ENCODE measurements around the gene KLHL29. TPM values are rescaled to one million over a fixed set of nuclear protein-coding genes. Genes with fewer than 3 reads are reported as not detected.

KLHL29 gene
- total RNA-seq, 1 experiment from 2014 or later = 3.8 TPM

- no peaks in the 10 kb centered on the region for H3K9me2 ChIP-seq (replicated peaks; ENCODE audit: insufficient read depth, low read length)
- H3K4me3 ChIP-seq (ENCODE audit: low read length) = no peak overlapping the region
- H3K36me3 ChIP-seq (ENCODE audit: insufficient read depth, low read length) = no peaks in the 10 kb centered on the region
- H3K9me3 ChIP-seq (ENCODE audit: low read length) = no peaks in the 10 kb centered on the region
- H3K4me2 ChIP-seq (ENCODE audit: low read depth, low read length, poor library complexity, severe bottlenecking) = no peak overlapping the region
- H3K9ac ChIP-seq (ENCODE audit: low read length) = no peak overlapping the region
- H3K4me1 ChIP-seq (ENCODE audit: low read length) = peaks cover 16% of the 10 kb centered on the region
- H3K27ac ChIP-seq (ENCODE audit: low read length) = no peak overlapping the region
- H3K27me3 ChIP-seq (ENCODE audit: low read length) = no peaks in the 10 kb centered on the region
- no peak overlapping the region for H2AFZ ChIP-seq (ENCODE audit: low read length)
- no peaks in the 10 kb centered on the region for H3K79me2 ChIP-seq (ENCODE audit: low read length)
- H4K20me1 ChIP-seq (ENCODE audit: insufficient read depth, low read depth, low read length) = peaks cover 23% of the 10 kb centered on the region; the same call in 1 of the 2 replicates
- no peak for DNase-seq
Observed at GRCh38 chr2:23453836-23454460, 69.0 kb downstream of the KLHL29 start.

DNA sequence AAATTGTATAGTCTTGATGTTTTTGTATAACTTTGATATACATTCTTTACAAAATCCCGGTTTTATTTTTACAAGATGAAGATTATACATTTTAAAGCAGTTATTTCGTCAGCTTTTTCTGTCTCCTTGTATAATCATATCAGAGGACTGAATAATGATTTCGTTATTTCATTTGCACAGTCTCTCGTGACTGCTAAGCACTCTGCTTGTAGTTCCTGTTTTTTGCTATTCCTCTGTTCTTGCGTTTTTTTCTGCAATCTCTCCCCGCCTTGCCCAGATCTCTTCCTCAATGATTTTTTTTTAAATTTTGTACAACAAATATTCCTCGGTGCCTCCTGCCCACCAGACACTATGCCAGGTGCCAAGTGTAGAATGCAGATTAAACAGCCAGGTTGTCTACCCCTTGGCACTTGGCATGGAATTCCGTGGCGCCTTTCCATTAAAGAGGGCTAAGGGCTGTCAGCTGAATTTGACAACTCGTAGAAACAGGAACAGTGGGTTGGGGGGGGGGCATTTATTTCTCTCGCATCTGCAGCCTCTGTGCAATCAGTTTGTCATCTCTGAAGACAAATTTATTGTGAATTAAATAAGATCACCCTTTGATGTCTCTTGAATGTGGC, 69.6 kb downstream of the KLHL29 start:
- peaks cover 9% of the 10 kb centered on the region for H3K4me1 ChIP-seq (ENCODE audit: low read length)

GRCh38 chr2:23456396-23456795, 71.4 kb downstream of the KLHL29 start:
- H3K79me2 ChIP-seq (ENCODE audit: low read length) = no peaks in the 10 kb centered on the region
- no peak overlapping the region for H2AFZ ChIP-seq (ENCODE audit: low read length)
- no peak overlapping the region for H3K9ac ChIP-seq (ENCODE audit: low read length)
- no peak overlapping the region for H3K27ac ChIP-seq (ENCODE audit: low read length)
- no peak overlapping the region for H3K4me2 ChIP-seq (ENCODE audit: low read depth, low read length, poor library complexity, severe bottlenecking)
- no peaks in the 10 kb centered on the region for H3K27me3 ChIP-seq (ENCODE audit: low read length)
- H3K36me3 ChIP-seq (ENCODE audit: insufficient read depth, low read length) = no peaks in the 10 kb centered on the region
- H3K9me2 ChIP-seq (replicated peaks; ENCODE audit: insufficient read depth, low read length) = no peaks in the 10 kb centered on the region
- H4K20me1 ChIP-seq (ENCODE audit: insufficient read depth, low read depth, low read length) = peaks cover 25% of the 10 kb centered on the region; the same call in 1 of the 2 replicates
- DNase-seq = no peak
- H3K9me3 ChIP-seq (ENCODE audit: low read length) = no peaks in the 10 kb centered on the region
- H3K4me3 ChIP-seq (ENCODE audit: low read length) = no peak overlapping the region
- H3K4me1 ChIP-seq (ENCODE audit: low read length) = peaks cover 6% of the 10 kb centered on the region; the same call in 1 of the 2 replicates

More for the DNA sequence above, 69.6 kb downstream of the KLHL29 start:
- no peaks in the 10 kb centered on the region for H3K9me2 ChIP-seq (replicated peaks; ENCODE audit: insufficient read depth, low read length)
- no peak overlapping the region for H3K4me2 ChIP-seq (ENCODE audit: low read depth, low read length, poor library complexity, severe bottlenecking)
- no peaks in the 10 kb centered on the region for H3K36me3 ChIP-seq (ENCODE audit: insufficient read depth, low read length)
- H3K4me3 ChIP-seq (ENCODE audit: low read length) = no peak overlapping the region
- H3K9me3 ChIP-seq (ENCODE audit: low read length) = no peaks in the 10 kb centered on the region
- no peak for DNase-seq
- no peak overlapping the region for H3K9ac ChIP-seq (ENCODE audit: low read length)
- no peaks in the 10 kb centered on the region for H3K27me3 ChIP-seq (ENCODE audit: low read length)
- no peaks in the 10 kb centered on the region for H3K79me2 ChIP-seq (ENCODE audit: low read length)
- H2AFZ ChIP-seq (ENCODE audit: low read length) = no peak overlapping the region
- peaks cover 23% of the 10 kb centered on the region; the same call in 1 of the 2 replicates for H4K20me1 ChIP-seq (ENCODE audit: insufficient read depth, low read depth, low read length)
- H3K27ac ChIP-seq (ENCODE audit: low read length) = no peak overlapping the region

DNA sequence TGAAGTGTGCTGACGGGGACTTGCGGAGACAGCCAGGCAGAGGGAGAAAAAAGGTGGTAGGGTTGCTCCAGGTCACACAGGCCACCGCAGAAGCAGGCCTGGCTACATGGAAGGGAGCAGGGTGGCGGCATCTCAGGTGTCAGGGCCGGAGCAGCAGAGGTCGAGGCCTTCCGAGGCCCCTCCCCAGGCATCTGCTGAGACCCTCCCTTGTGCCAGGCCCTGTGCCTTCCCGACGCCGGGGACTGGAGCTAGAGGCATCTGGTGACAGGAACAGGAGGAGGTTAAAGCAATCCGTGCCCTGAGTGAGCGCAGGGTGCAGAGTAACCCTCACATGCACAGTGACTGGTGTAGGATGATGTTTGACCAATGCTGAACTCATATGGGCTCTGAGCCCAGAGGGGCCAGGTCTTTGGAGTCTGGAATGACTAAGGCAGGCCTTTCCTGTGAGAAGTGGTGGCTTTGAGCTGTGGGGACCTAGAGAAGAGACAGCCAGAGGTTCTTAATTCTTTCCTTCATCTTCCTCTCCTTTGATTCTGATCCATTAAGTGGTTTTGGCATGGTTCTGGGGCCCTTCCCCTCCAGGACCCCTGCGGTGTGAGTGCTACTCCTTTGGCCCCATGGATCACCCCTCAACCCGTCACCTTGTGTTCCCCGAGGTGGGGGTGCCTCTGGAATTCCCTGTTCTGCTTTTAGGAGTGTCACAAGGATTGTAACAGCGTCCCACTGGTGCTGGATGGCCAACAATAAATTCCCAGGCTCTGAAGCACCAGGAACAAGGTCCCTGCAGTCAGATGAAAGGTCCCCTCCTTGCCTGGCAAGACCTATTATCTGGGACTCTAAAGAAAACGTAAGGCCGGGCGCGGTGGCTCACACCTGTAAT, 72.1 kb downstream of the KLHL29 start:
- Histone ChIP-seq H4K20me1 (ENCODE audit: insufficient read depth, low read depth, low read length) (peaks cover 31% of the 10 kb centered on the region; the same call in 1 of the 2 replicates), H3K9me3 (ENCODE audit: low read length) (no peaks in the 10 kb centered on the region), H3K27me3 (ENCODE audit: low read length) (no peaks in the 10 kb centered on the region), H3K4me3 (ENCODE audit: low read length) (no peak overlapping the region), H3K27ac (ENCODE audit: low read length) (no peak overlapping the region), H2AFZ (ENCODE audit: low read length) (no peak overlapping the region), H3K9ac (ENCODE audit: low read length) (no peak overlapping the region), H3K79me2 (ENCODE audit: low read length) (no peaks in the 10 kb centered on the region), H3K4me2 (ENCODE audit: low read depth, low read length, poor library complexity, severe bottlenecking) (no peak overlapping the region), H3K9me2 (replicated peaks; ENCODE audit: insufficient read depth, low read length) (no peaks in the 10 kb centered on the region), H3K36me3 (ENCODE audit: insufficient read depth, low read length) (no peaks in the 10 kb centered on the region), H3K4me1 (ENCODE audit: low read length) (peaks cover 6% of the 10 kb centered on the region; the same call in 1 of the 2 replicates)
- no peak for DNase-seq

DNA sequence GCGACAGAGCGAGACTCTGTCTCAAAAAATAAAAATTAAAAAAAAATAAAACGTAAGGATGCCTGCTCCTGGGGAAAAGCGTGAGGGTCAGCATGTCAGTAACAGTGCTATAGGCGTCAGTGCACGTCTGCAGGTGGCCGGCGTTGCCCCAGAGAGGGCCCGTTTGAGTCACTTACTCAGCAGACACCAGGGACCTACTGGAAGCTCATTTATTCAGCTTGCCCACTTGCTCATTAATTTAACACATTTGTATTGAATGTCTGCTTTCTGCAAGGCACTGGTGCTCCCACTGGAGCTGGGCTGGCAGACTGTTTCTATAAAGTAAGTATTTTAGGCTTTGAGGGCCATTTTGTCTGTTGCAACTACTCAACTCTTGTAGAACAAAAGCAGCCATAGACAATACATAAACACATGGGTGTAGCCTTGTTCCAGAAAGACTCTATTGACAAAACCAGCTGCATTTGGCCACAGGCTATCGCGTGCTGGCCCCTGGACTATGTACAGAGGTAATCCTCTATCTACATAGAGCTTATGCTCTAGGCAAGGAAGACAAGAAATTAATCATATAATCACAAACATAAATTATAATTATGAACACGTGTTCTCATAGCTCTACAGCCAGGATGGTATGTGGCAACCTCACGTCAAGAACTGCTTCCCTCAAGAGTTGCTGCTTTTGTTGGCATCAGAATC, 73.2 kb downstream of the KLHL29 start:
- no peak overlapping the region for H3K9ac ChIP-seq (ENCODE audit: low read length)

GRCh38 chr2:23459032-23459431, 74.1 kb downstream of the KLHL29 start:
- H3K27ac ChIP-seq (ENCODE audit: low read length) = no peak overlapping the region
- H3K27me3 ChIP-seq (ENCODE audit: low read length) = no peaks in the 10 kb centered on the region
- no peak overlapping the region for H3K4me3 ChIP-seq (ENCODE audit: low read length)
- H4K20me1 ChIP-seq (ENCODE audit: insufficient read depth, low read depth, low read length) = peaks cover 28% of the 10 kb centered on the region; the same call in 1 of the 2 replicates
- no peaks in the 10 kb centered on the region for H3K9me3 ChIP-seq (ENCODE audit: low read length)
- H3K36me3 ChIP-seq (ENCODE audit: insufficient read depth, low read length) = no peaks in the 10 kb centered on the region
- H3K4me2 ChIP-seq (ENCODE audit: low read depth, low read length, poor library complexity, severe bottlenecking) = no peak overlapping the region
- no peak overlapping the region for H2AFZ ChIP-seq (ENCODE audit: low read length)
- H3K9ac ChIP-seq (ENCODE audit: low read length) = no peak overlapping the region
- no peak for DNase-seq
- H3K79me2 ChIP-seq (ENCODE audit: low read length) = no peaks in the 10 kb centered on the region
- H3K4me1 ChIP-seq (ENCODE audit: low read length) = no peaks in the 10 kb centered on the region; the same call in 1 of the 2 replicates
- H3K9me2 ChIP-seq (replicated peaks; ENCODE audit: insufficient read depth, low read length) = no peaks in the 10 kb centered on the region

More for the DNA sequence above, 73.2 kb downstream of the KLHL29 start:
- Histone ChIP-seq H3K4me2 (ENCODE audit: low read depth, low read length, poor library complexity, severe bottlenecking) (no peak overlapping the region), H3K27me3 (ENCODE audit: low read length) (no peaks in the 10 kb centered on the region), H3K4me1 (ENCODE audit: low read length) (no peaks in the 10 kb centered on the region; the same call in 1 of the 2 replicates), H3K36me3 (ENCODE audit: insufficient read depth, low read length) (no peaks in the 10 kb centered on the region), H3K9me3 (ENCODE audit: low read length) (no peaks in the 10 kb centered on the region), H2AFZ (ENCODE audit: low read length) (no peak overlapping the region), H3K27ac (ENCODE audit: low read length) (no peak overlapping the region), H4K20me1 (ENCODE audit: insufficient read depth, low read depth, low read length) (peaks cover 31% of the 10 kb centered on the region; the same call in 1 of the 2 replicates), H3K79me2 (ENCODE audit: low read length) (no peaks in the 10 kb centered on the region), H3K4me3 (ENCODE audit: low read length) (no peak overlapping the region), H3K9me2 (replicated peaks; ENCODE audit: insufficient read depth, low read length) (no peaks in the 10 kb centered on the region)
- no peak for DNase-seq

DNA sequence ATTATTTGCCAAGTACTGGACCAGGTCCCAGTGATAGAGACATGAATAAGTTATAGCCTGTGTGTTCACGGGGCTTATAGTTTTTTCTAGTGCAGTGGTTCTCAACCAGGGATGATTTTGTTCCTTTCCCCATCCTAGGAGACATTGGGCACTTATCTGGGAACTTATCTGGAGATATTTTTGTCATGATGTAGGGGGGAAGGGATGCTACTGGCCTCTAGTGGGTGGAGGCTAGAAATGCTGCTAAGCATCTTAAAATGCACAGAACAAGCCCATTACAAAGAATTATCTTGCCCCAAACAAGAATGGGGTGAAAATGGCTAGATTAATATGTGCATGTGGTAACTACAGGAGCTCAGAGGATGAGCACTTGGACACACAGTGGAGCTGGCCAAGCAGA, 75.2 kb downstream of the KLHL29 start:
- Histone ChIP-seq H3K4me1 (ENCODE audit: low read length) (no peaks in the 10 kb centered on the region), H3K27me3 (ENCODE audit: low read length) (no peaks in the 10 kb centered on the region), H3K9ac (ENCODE audit: low read length) (no peak overlapping the region), H4K20me1 (ENCODE audit: insufficient read depth, low read depth, low read length) (peaks cover 33% of the 10 kb centered on the region; the same call in 1 of the 2 replicates), H3K4me3 (ENCODE audit: low read length) (no peak overlapping the region), H3K9me2 (replicated peaks; ENCODE audit: insufficient read depth, low read length) (no peaks in the 10 kb centered on the region), H3K9me3 (ENCODE audit: low read length) (no peaks in the 10 kb centered on the region), H3K36me3 (ENCODE audit: insufficient read depth, low read length) (no peaks in the 10 kb centered on the region), H2AFZ (ENCODE audit: low read length) (no peak overlapping the region), H3K4me2 (ENCODE audit: low read depth, low read length, poor library complexity, severe bottlenecking) (no peak overlapping the region), H3K27ac (ENCODE audit: low read length) (no peak overlapping the region), H3K79me2 (ENCODE audit: low read length) (no peaks in the 10 kb centered on the region)
- peak; percentile 63 for DNase-seq
